PC-3 (cell line): ENCODE results near the gene EGF.

Experiments
- EZH2 ChIP-seq: fragments of 300-600 bp; sonication (generic); IDR thresholded peaks from one replicate; pipeline ENCODE4 v1.6.1; 2017; ENCODE audit warnings: antibody characterized with exemption, mild to moderate bottlenecking, low read length; ENCODE audit not compliant: unreplicated experiment
- EZH2phosphoT487 ChIP-seq: fragments of 300-600 bp; sonication (generic); IDR thresholded peaks from 2 replicates; pipeline ENCODE4 v1.6.1; 2018; ENCODE audit warnings: mild to moderate bottlenecking, antibody characterized with exemption, low read length, borderline replicate concordance
- TF ChIP-seq, protein P1 (sequence below): fragments of 300-600 bp; sonication (generic); conservative IDR thresholded peaks from 2 replicates; pipeline ENCODE4 v1.5.1; 2017; ENCODE audit warnings: antibody characterized with exemption, low read depth, mild to moderate bottlenecking, low read length

DNA sequence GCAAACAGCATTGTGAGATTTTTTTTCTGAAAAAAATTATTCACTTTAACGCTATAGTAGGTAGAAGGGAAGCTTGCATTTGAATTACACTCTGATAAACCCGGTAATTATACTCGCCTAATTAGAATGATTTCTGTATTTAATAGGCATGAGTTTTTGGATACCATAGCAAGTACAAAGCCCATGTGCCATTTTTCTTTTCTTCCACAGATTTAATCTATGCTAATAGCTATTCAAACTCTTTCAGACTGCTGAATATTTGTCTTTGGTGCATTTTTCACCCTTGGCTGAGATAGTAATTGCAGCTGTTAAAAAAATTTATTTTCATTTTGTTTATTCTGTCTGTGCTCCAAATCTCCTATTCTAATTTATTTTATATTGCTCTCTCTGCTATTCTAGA lies 113.0 kb downstream of the EGF start:
- TF ChIP-seq EZH2 = no peak
- TF ChIP-seq, protein P1, sequence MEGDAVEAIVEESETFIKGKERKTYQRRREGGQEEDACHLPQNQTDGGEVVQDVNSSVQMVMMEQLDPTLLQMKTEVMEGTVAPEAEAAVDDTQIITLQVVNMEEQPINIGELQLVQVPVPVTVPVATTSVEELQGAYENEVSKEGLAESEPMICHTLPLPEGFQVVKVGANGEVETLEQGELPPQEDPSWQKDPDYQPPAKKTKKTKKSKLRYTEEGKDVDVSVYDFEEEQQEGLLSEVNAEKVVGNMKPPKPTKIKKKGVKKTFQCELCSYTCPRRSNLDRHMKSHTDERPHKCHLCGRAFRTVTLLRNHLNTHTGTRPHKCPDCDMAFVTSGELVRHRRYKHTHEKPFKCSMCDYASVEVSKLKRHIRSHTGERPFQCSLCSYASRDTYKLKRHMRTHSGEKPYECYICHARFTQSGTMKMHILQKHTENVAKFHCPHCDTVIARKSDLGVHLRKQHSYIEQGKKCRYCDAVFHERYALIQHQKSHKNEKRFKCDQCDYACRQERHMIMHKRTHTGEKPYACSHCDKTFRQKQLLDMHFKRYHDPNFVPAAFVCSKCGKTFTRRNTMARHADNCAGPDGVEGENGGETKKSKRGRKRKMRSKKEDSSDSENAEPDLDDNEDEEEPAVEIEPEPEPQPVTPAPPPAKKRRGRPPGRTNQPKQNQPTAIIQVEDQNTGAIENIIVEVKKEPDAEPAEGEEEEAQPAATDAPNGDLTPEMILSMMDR = no peak
- TF ChIP-seq EZH2phosphoT487 = no peak
